RWPE2 (cell line): ENCODE measurements around the gene RSPH6A.
A peak's percentile ranks its signal among the peaks of the same experiment; 100 is the strongest.

Source experiments
- ATAC-seq: fragments of 200-7000 bp; cut with Tn5 transposase; 3 replicates; pipeline ENCODE4 v1.9.1; 2021; ENCODE audit warnings: low read depth
- DNase-seq: peaks from one replicate; pipeline ENCODE4 v3.0.0-alpha.2; 2020; ENCODE audit warnings: low spot score
- H3K27ac ChIP-seq: fragments of 450-650 bp; 2 replicates; pipeline ENCODE4 v1.5.1; 2017; ENCODE audit warnings: mild to moderate bottlenecking; ENCODE audit not compliant: poor library complexity, severe bottlenecking
- H3K27me3 ChIP-seq: fragments of 250-450 bp; sonication (Bioruptor Pico); 2 replicates; pipeline ENCODE4 v1.5.1; 2021; ENCODE audit warnings: mild to moderate bottlenecking, moderate library complexity; ENCODE audit not compliant: insufficient read depth, poor library complexity, severe bottlenecking
- H3K36me3 ChIP-seq: fragments of 250-450 bp; sonication (Bioruptor Pico); 2 replicates; pipeline ENCODE4 v1.5.1; 2020; ENCODE audit warnings: low read depth, mild to moderate bottlenecking, moderate library complexity
- H3K4me1 ChIP-seq: fragments of 250-450 bp; sonication (Bioruptor Pico); 2 replicates; pipeline ENCODE4 v1.5.1; 2021; ENCODE audit warnings: mild to moderate bottlenecking, moderate library complexity; ENCODE audit not compliant: insufficient read depth, poor library complexity, severe bottlenecking
- H3K4me3 ChIP-seq: fragments of 250-450 bp; sonication (Bioruptor Pico); 2 replicates; pipeline ENCODE4 v1.5.1; 2021; ENCODE audit warnings: mild to moderate bottlenecking, moderate library complexity; ENCODE audit not compliant: severe bottlenecking
- H3K9me3 ChIP-seq: fragments of 250-450 bp; sonication (Bioruptor Pico); 2 replicates; pipeline ENCODE4 v1.5.1; 2021; ENCODE audit warnings: mild to moderate bottlenecking, moderate library complexity; ENCODE audit not compliant: severe bottlenecking
- TF ChIP-seq, protein P1 (sequence below): fragments of 450-650 bp; IDR thresholded peaks from one replicate; pipeline ENCODE4 v1.5.1; 2017; ENCODE audit warnings: mild to moderate bottlenecking, moderate library complexity; ENCODE audit not compliant: poor library complexity, severe bottlenecking

Gene RSPH6A

DNA sequence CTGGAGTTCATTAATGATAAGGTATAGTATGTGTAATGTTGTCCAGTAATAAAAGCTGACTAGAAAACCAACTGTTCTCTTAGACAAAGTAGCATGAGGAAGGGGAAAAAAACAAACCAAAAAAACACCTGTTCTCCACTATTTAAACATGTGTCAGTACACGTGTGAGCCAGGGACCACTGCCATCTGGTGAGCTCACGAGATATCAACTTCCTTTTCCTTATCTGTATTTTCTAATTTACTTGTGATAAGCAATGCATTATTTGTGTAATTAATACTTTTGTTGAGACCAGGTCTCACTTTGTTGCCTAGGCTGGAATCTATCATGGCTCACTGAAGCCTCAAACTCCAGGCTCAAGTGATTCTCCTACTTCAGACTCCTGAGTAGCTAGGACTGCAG is 41.7 kb downstream of the RSPH6A start:
- Histone ChIP-seq H3K4me1 (no peaks in the 10 kb centered on the region), H3K9me3 (no peaks in the 10 kb centered on the region), H3K4me3 (no peak overlapping the region), H3K36me3 (peaks cover 21% of the 10 kb centered on the region), H3K27me3 (no peaks in the 10 kb centered on the region), H3K27ac (no peak overlapping the region)
- DNase-seq (no peak), ATAC-seq (no peak)
- TF ChIP-seq, protein P1, sequence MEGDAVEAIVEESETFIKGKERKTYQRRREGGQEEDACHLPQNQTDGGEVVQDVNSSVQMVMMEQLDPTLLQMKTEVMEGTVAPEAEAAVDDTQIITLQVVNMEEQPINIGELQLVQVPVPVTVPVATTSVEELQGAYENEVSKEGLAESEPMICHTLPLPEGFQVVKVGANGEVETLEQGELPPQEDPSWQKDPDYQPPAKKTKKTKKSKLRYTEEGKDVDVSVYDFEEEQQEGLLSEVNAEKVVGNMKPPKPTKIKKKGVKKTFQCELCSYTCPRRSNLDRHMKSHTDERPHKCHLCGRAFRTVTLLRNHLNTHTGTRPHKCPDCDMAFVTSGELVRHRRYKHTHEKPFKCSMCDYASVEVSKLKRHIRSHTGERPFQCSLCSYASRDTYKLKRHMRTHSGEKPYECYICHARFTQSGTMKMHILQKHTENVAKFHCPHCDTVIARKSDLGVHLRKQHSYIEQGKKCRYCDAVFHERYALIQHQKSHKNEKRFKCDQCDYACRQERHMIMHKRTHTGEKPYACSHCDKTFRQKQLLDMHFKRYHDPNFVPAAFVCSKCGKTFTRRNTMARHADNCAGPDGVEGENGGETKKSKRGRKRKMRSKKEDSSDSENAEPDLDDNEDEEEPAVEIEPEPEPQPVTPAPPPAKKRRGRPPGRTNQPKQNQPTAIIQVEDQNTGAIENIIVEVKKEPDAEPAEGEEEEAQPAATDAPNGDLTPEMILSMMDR = no peak

DNA sequence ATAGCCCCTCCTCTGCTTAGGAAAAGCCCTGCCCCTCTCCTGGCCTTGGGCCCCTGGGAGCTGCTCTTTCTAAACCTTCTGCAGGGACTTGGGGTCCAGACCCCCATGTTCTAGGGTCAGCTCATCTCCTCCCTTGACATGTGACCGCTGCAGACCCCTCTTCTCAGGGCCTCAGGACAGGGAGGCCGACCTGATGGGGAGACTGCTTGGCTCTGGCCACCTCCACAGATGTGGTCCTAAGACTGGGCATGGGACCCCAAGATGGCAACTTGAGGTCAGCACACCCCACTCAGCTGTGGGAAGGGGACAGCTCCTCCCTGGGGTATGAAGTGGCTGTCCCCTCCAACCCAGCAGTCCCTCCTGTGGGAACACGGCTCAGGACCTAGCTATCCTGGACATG is 42.2 kb downstream of the RSPH6A start:
- TF ChIP-seq, protein P1 = no peak
- H3K27ac ChIP-seq = no peak overlapping the region
- H3K4me3 ChIP-seq = no peak overlapping the region
- DNase-seq (peak; percentile 44), ATAC-seq (no peak)
- H3K27me3 ChIP-seq = no peaks in the 10 kb centered on the region
- peaks cover 19% of the 10 kb centered on the region for H3K36me3 ChIP-seq
- no peaks in the 10 kb centered on the region for H3K4me1 ChIP-seq
- H3K9me3 ChIP-seq = no peaks in the 10 kb centered on the region

DNA sequence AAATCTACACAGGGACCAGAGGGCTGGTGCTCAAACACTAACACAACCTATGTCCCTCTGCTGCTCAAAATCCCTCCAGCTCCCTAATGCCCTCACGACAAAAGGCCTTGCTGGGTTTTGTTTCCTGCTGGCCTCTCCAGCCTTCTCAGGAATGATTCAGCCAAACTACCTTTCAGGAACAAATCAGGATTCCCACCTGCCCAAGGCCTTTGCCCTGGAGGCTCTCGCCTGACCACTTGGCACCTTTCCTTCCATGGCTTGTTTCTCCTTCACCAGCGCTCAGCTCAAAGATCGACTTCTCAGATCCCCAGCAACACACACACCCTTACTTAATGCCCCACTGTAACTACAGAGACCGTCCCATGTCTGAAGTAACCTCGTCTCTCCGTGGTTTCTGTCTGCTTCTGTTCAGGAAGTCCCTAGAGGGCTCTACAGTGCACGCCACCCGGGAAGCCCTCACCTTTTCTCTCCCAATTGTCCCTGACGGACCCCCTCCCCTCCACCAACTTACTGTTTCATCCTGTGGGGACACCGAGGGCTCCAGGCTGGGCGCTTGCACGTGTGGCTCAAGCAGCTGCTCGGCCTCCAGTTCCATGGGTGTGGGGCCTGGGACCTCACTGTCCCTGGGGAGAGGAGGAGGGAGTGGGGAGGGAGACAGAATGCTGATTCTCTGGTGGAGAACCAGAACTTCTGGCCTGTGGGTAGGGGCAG is 42.8 kb downstream of the RSPH6A start:
- H3K4me3 ChIP-seq = no peak overlapping the region
- no peaks in the 10 kb centered on the region for H3K9me3 ChIP-seq
- TF ChIP-seq, protein P1 = no peak
- H3K4me1 ChIP-seq = no peaks in the 10 kb centered on the region
- H3K27me3 ChIP-seq = no peaks in the 10 kb centered on the region
- ATAC-seq (no peak), DNase-seq (peak; percentile 47)
- H3K36me3 ChIP-seq = peaks cover 13% of the 10 kb centered on the region
- no peak overlapping the region for H3K27ac ChIP-seq

DNA sequence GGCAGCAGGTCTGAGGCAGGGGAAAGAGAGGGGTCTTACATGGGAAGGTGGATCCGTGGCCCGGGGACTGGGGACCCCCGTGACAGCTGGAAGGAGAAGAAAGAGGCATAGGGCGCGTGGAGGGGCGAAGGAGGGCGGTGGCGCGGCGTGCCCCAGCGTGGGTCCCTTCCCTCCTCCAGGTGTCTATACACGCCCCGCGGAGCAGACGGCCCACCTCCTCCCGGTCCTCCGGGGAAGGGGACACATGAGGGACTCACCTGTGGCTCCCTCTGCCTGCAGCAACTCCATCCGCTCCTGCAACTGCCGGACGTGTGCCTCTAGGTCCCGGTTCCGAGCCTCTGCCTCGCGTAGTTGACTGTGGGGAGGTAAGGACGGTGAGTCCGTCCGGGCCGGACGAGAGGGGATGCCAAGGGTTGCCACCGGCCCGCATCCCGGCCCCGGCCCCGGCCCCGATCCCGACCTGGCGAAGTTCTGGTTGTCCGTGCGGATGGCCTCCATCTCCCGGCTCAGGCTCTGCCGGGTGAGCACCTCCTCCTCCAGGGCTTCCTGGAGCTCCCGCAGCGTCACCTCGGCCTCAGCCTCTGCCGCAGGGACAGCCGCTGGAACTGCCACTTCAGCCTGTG is 43.7 kb downstream of the RSPH6A start:
- H3K4me3 ChIP-seq = no peak overlapping the region
- peak overlapping the region; percentile 86 for H3K27ac ChIP-seq
- DNase-seq = no peak

More for the DNA sequence above, 43.7 kb downstream of the RSPH6A start:
- Histone ChIP-seq H3K36me3 (peaks cover 5% of the 10 kb centered on the region), H3K4me1 (no peaks in the 10 kb centered on the region), H3K9me3 (no peaks in the 10 kb centered on the region), H3K27me3 (no peaks in the 10 kb centered on the region)
- TF ChIP-seq, protein P1 = no peak
- no peak for ATAC-seq
